ENCODE results near the gene OR2G6. TPM values are rescaled to one million over a fixed set of nuclear protein-coding genes. Genes with fewer than 3 reads are reported as not detected.

OR2G6 gene
- total RNA-seq, 1 donor from 2014 or later: not detected

- no peak for DNase-seq
These were observed 68.5 kb downstream of the OR2G6 start for GRCh38 chr1:248576260-248576980.

Other genes starting within 250 kb of the OR2G6 start
- not detected for gene OR2T33, start 230.1 kb upstream of the OR2G6 start, total RNA-seq
- gene OR2T12, start 204.6 kb upstream of the OR2G6 start, total RNA-seq: not detected
- not detected for gene OR2M7, start 183.5 kb upstream of the OR2G6 start, total RNA-seq
- not detected for gene OR14C36, start 159.3 kb upstream of the OR2G6 start, total RNA-seq
- gene OR2T4, start 146.4 kb upstream of the OR2G6 start, total RNA-seq: not detected
- 0.31 TPM for gene OR2T6, start 132.3 kb upstream of the OR2G6 start, total RNA-seq
- gene OR2T1, start 105.0 kb upstream of the OR2G6 start, total RNA-seq: not detected
- gene OR2T2, start 62.4 kb upstream of the OR2G6 start, total RNA-seq: not detected
- not detected for gene OR2T3, start 34.7 kb upstream of the OR2G6 start, total RNA-seq
- not detected for gene OR2T5, start 19.5 kb upstream of the OR2G6 start, total RNA-seq
- not detected for gene OR2T29, start 54.7 kb downstream of the OR2G6 start, total RNA-seq
- not detected for gene OR2T34, start 66.7 kb downstream of the OR2G6 start, total RNA-seq
- not detected for gene OR2T10, start 89.6 kb downstream of the OR2G6 start, total RNA-seq
- not detected for gene OR2T11, start 127.0 kb downstream of the OR2G6 start, total RNA-seq
- gene OR2T35, start 137.2 kb downstream of the OR2G6 start, total RNA-seq: not detected
- not detected for gene OR2T27, start 147.5 kb downstream of the OR2G6 start, total RNA-seq
- not detected for gene OR14I1, start 194.7 kb downstream of the OR2G6 start, total RNA-seq
- not detected for gene LYPD8, start 247.7 kb downstream of the OR2G6 start, total RNA-seq